ENCODE data around the gene COA5.

The COA5 gene

DNA sequence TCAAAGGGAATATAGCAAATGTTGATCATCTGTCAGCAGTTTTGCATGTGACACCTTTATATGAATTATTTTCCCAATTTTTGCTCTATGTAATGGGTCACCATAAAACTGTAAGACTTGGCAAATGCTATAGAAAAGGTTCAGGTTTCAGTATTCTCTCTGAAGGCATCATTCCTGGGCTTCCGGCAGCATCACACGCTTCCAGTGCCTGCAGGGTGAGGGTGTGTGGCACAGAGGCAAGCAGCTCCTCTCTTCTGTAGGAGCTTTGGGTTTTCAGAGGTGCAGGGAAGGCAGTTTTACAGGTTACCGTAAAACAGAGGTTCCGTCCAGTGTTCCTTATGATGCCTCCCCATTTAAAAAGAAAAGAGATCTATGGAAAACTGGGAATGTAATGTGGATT, 18.8 kb downstream of the COA5 start:
- H3K27ac ChIP-seq: no peak overlapping the region
- no peaks in the 10 kb centered on the region for H3K9me3 ChIP-seq
- H3K36me3 ChIP-seq: peaks cover 91% of the 10 kb centered on the region
- no peaks in the 10 kb centered on the region for H3K27me3 ChIP-seq
- TF ChIP-seq, protein P1, sequence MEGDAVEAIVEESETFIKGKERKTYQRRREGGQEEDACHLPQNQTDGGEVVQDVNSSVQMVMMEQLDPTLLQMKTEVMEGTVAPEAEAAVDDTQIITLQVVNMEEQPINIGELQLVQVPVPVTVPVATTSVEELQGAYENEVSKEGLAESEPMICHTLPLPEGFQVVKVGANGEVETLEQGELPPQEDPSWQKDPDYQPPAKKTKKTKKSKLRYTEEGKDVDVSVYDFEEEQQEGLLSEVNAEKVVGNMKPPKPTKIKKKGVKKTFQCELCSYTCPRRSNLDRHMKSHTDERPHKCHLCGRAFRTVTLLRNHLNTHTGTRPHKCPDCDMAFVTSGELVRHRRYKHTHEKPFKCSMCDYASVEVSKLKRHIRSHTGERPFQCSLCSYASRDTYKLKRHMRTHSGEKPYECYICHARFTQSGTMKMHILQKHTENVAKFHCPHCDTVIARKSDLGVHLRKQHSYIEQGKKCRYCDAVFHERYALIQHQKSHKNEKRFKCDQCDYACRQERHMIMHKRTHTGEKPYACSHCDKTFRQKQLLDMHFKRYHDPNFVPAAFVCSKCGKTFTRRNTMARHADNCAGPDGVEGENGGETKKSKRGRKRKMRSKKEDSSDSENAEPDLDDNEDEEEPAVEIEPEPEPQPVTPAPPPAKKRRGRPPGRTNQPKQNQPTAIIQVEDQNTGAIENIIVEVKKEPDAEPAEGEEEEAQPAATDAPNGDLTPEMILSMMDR (IDR thresholded peaks at IDR 0.05): no peak
- H3K4me3 ChIP-seq (ENCODE audit: low read depth in 1 of 2, low read length in 1 of 2): no peak overlapping the region
- H3K4me1 ChIP-seq (ENCODE audit: control insufficient read depth in 1 of 2, insufficient read depth in 1 of 2, low read depth in 1 of 2, low read length in 1 of 2): no peaks in the 10 kb centered on the region

DNA sequence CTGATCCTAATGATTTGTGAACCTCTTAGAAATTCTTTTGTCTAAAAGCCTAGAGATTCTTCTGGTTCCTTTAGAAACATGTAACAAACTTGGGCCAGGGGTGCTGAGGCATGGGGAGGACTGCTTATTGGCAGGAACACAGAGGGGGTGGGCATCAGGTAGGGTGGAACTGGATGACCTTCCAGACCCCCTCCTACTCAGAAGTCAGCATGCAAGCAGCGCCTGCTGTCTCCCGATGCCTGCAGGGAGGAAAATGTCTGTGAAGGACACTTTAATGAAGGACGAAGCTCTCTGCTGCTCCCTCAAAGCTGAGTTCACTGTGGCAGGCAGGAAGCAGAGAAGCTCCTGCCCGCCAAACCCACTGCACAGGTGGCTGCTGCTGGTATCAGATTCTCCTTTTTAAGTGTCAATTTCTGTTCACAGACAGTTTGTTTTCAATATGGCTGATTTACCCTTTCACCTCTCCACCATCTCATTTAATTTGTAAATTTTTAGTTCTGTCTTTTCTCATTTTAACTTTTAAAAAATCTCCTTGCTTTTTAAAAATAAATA, 19.4 kb downstream of the COA5 start:
- no peaks in the 10 kb centered on the region for H3K9me3 ChIP-seq
- TF ChIP-seq, protein P1 (IDR thresholded peaks at IDR 0.05): no peak
- H3K4me3 ChIP-seq (ENCODE audit: low read depth in 1 of 2, low read length in 1 of 2): no peak overlapping the region
- H3K36me3 ChIP-seq: peaks cover 94% of the 10 kb centered on the region
- H3K4me1 ChIP-seq (ENCODE audit: control insufficient read depth in 1 of 2, insufficient read depth in 1 of 2, low read depth in 1 of 2, low read length in 1 of 2): no peaks in the 10 kb centered on the region
- H3K27ac ChIP-seq: no peak overlapping the region
- no peaks in the 10 kb centered on the region for H3K27me3 ChIP-seq

DNA sequence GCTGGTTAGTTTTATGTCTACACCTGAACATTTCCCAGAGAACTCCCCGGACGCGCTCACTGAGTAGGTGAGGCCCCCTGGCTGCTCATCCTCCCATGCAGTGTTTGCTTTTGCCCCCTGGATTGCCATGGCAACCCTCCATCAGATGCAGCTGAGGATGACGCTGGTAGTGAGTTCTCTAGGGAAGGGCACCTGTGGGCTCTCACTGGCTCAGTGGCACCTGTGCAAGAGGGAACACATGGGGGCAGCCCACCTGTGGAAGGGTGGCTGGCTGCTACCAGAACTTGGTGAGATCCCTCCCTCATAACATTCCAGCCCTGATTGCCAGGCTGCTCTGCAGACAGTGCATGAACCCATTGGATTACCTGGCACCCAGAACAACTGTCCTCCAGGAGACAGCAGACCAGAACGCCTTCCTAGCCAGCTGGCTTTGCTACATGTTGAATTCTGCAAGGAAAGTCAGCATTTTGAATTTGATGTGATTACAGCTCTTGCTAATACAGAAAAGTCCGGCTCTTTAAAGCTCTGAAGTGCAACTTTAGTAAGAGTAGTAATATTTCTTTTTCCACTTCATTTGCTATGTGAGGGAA, 21.7 kb downstream of the COA5 start:
- H3K4me3 ChIP-seq (ENCODE audit: low read depth in 1 of 2, low read length in 1 of 2): no peak overlapping the region
- H3K4me1 ChIP-seq (ENCODE audit: control insufficient read depth in 1 of 2, insufficient read depth in 1 of 2, low read depth in 1 of 2, low read length in 1 of 2): no peaks in the 10 kb centered on the region
- TF ChIP-seq, protein P1 (IDR thresholded peaks at IDR 0.05): no peak
- no peaks in the 10 kb centered on the region for H3K9me3 ChIP-seq
- H3K36me3 ChIP-seq: peaks cover 95% of the 10 kb centered on the region
- no peaks in the 10 kb centered on the region for H3K27me3 ChIP-seq
- H3K27ac ChIP-seq: no peak overlapping the region

DNA sequence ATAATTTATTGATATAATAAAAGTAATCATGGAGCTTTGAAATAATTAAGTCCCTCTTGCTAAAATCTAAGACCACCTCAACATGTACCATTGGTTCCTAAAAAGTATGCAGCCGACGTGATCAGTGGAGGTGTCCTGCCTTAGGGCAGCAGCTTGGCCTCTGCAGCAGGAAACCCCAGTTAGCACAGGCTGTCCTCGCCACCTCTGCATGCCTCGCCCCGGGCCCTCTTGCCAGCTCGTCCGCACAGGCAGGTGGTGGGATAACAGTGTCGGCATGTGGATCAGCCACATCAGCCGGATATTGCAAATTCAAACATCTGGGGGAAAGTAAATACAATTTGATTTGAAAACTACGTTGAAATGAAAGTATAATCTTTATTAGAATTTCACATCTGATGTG, 22.9 kb downstream of the COA5 start:
- no peaks in the 10 kb centered on the region for H3K9me3 ChIP-seq
- TF ChIP-seq, protein P1 (IDR thresholded peaks at IDR 0.05): no peak
- H3K4me3 ChIP-seq (ENCODE audit: low read depth in 1 of 2, low read length in 1 of 2): no peak overlapping the region
- H3K27me3 ChIP-seq: no peaks in the 10 kb centered on the region
- no peak overlapping the region for H3K27ac ChIP-seq
- peaks cover 93% of the 10 kb centered on the region for H3K36me3 ChIP-seq
- H3K4me1 ChIP-seq (ENCODE audit: control insufficient read depth in 1 of 2, insufficient read depth in 1 of 2, low read depth in 1 of 2, low read length in 1 of 2): no peaks in the 10 kb centered on the region

DNA sequence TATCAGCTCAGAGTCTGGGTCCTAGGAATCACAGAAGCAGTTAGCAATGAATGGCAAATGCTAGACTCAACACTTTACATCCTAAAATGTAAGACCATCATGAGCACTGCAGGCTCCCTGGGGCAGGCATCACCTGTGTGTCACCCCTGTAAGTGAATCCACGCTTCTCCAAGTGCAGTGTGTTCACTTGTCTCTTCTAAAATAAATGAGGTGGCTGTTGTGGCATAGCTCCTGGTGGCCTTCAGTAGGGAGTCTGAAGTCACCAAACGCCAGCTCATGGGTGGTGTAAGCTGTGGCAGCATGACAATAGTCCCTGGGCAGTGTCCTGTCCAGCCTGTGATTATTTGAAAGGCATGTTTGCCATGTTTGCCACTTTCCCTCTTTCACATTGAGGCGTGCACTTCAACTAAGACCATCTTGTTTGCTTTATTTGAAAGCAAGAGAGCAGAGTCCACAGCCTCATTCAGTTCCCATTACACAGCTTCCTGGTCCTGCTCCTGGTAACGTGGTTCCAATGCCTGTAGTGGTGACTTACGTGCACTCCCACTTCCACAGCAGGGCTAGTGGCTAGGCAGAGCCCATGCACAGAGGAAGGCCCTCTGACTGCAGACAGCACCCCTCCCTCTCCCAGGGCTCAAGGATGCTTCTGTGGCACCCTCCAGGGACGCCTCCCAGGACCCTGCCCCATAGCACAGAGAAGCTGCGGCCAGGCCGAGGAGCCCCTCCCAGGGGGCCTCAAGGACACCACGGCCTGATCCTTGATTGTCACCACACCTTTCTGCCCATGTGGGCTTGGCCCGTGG, 24.3 kb downstream of the COA5 start:
- Histone ChIP-seq H3K9me3 (no peaks in the 10 kb centered on the region), H3K27me3 (no peaks in the 10 kb centered on the region), H3K36me3 (peaks cover 95% of the 10 kb centered on the region), H3K4me3 (ENCODE audit: low read depth in 1 of 2, low read length in 1 of 2) (no peak overlapping the region), H3K27ac (no peak overlapping the region), H3K4me1 (ENCODE audit: control insufficient read depth in 1 of 2, insufficient read depth in 1 of 2, low read depth in 1 of 2, low read length in 1 of 2) (no peaks in the 10 kb centered on the region)
- TF ChIP-seq, protein P1 (IDR thresholded peaks at IDR 0.05): no peak

Data from neutrophil (primary cell).